WTC11 (cell line): ENCODE data around the gene LMAN2.

Experiments used
- ATF2 ChIP-seq: sonication (generic); formaldehyde crosslinking; IDR thresholded peaks from 2 replicates; pipeline ENCODE4 v1.8.1; 2022; ENCODE audit warnings: low read depth, missing genetic modification reagents, borderline replicate concordance
- CBFB ChIP-seq: sonication (generic); formaldehyde crosslinking; IDR thresholded peaks from 2 replicates; pipeline ENCODE4 v1.8.1; 2022; ENCODE audit warnings: mild to moderate bottlenecking, low read depth, missing genetic modification reagents
- CTCF ChIP-seq: fragments of 200-600 bp; IDR thresholded peaks from 2 replicates; pipeline ENCODE4 v1.8.0; 2022; ENCODE audit warnings: antibody characterized with exemption
- FOXJ3 ChIP-seq: sonication (generic); formaldehyde crosslinking; IDR thresholded peaks from 2 replicates; pipeline ENCODE4 v1.9.0; 2021; ENCODE audit warnings: missing genetic modification reagents, mild to moderate bottlenecking, borderline replicate concordance
- MXD4 ChIP-seq: fragments of 250-450 bp; sonication (Bioruptor Pico); IDR thresholded peaks from 2 replicates; pipeline ENCODE4 v1.8.0; 2021; ENCODE audit warnings: mild to moderate bottlenecking, moderate library complexity, borderline replicate concordance
- NR3C1 ChIP-seq: sonication (generic); formaldehyde crosslinking; conservative IDR thresholded peaks from 2 replicates; pipeline ENCODE4 v1.8.1; 2023; ENCODE audit warnings: low read depth, mild to moderate bottlenecking, missing genetic modification reagents
- USF2 ChIP-seq: sonication (generic); formaldehyde crosslinking; IDR thresholded peaks from 2 replicates; pipeline ENCODE4 v1.8.1; 2023; ENCODE audit warnings: mild to moderate bottlenecking, missing genetic modification reagents, moderate library complexity
- ZNF281 ChIP-seq: sonication (generic); formaldehyde crosslinking; IDR thresholded peaks from 2 replicates; pipeline ENCODE4 v1.8.0; 2023; ENCODE audit warnings: mild to moderate bottlenecking, missing genetic modification reagents

GRCh38 chr5:177325868-177326381 lies 25.5 kb downstream of the LMAN2 start:
- TF ChIP-seq MXD4 (CRISPR knock-in tag) (no peak), ATF2 (CRISPR knock-in tag) (no peak), ZNF281 (CRISPR knock-in tag) (no peak), CTCF (no peak), CBFB (no peak), FOXJ3 (CRISPR knock-in tag) (no peak), USF2 (CRISPR knock-in tag) (no peak), NR3C1 (CRISPR knock-in tag) (no peak)
